IPS-11a (cell line): ENCODE data around the gene CTSW.
A peak's percentile ranks its signal among the peaks of the same experiment; 100 is the strongest.

Source experiments
- H3K4me3 ChIP-seq: one replicate; pipeline ENCODE4 v1.5.1; 2013; ENCODE audit warnings: low read depth, low read length, control low read depth

CTSW gene

DNA sequence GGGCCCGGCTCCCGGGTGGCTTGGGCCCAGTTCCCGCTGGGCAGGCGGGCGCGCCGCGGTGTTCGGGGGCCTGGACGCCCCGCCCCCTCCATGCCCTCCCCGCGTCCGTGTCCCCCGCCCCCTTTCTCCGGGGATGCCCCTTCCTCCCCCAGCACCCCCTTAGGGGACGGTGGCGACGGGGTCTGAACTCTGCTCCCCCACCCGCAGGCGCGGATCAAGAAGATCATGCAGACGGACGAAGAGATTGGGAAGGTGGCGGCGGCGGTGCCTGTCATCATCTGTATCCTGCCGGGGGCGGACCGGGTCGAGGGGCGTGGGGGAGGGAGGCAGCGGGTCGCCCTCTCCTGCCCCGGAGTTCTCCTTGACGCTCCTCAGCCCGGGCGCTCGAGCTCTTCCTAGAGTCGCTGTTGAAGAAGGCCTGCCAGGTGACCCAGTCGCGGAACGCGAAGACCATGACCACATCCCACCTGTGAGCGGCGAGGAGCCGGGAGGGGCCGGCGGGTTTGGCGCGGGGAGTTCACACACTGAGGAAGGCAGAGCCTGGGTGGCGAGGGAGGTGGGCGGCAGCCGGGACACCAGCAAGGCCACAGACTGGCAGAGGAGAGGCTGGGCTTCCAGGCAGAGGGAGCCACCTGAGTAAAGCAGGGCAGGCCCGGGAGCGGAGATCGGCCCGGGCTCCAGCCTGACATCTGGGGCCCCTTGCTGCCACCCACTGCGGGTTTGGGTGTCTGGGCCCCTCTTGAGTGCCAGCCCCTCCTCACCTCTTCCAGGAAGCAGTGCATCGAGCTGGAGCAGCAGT, 40.1 kb downstream of the CTSW start:
- peak overlapping the region; percentile 70 for H3K4me3 ChIP-seq

- peak overlapping the region; percentile 70 for H3K4me3 ChIP-seq
Observed at GRCh38 chr11:65920372-65920802, 40.8 kb downstream of the CTSW start.

GRCh38 chr11:65921033-65921555, 41.5 kb downstream of the CTSW start:
- no peak overlapping the region for H3K4me3 ChIP-seq

- no peak overlapping the region for H3K4me3 ChIP-seq
Observed at GRCh38 chr11:65921876-65922275, 42.2 kb downstream of the CTSW start.

DNA sequence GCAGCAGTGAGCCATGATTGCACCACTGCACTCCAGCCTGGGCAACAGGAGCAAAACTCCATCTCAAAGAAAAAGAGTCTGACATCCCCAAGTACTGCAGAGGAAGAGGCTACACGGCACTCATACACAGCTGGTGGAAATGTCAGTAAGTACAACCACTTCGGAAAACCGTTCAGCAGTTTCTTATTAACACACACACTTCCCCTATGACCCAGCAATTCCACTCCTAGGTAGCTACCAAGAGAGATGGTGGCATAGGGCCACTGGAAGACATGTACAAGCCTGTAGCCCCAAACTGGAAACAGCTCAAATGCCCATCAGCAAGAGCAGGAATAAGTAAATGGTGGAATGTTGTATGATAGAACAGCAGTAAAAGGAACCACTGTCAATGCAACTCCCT, 42.9 kb downstream of the CTSW start:
- H3K4me3 ChIP-seq = no peak overlapping the region

DNA sequence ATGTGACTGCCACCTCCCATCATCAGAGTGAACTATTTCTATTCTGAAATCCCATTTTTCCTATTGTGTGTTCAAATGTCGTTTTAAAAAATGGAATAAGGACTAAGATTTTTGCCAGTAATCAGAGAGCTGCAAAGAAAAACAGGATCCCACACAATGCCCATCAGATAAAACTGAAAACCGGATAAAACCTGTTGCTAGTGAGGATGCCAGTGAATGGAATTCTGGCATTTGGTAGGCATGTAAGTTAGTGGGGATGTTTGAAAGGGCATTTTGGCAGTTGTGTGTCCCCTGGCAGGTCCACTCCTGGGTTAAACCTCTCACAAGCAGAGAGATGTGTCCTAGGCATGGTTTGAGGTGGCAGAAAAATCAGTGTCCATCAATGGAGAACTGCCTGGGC, 45.8 kb downstream of the CTSW start:
- no peak overlapping the region for H3K4me3 ChIP-seq

DNA sequence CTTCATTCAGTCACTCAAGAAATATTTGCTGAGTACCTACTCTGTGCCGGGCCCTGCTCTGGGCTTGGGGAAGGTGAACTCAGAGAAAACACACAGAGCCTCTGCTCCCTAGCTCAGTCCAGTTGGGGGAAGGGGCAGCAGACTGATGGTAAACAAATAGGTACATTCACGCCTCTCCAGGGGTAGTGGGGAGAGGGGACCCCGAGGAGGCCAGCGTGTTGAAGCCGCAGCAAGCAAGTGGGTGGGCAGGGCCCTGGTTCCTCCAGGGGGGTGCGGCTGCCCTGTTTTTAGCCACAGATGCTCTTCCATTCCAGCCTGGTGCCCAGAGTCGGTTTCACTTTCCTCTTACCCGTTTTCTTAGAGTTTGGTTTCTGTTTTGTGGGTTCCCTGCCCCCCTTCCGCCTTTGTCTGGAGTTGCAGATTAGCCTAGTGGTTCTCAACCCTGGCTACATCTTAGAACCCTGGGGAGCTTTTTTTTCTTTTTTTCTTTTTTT, 48.3 kb downstream of the CTSW start:
- H3K4me3 ChIP-seq = no peak overlapping the region

DNA sequence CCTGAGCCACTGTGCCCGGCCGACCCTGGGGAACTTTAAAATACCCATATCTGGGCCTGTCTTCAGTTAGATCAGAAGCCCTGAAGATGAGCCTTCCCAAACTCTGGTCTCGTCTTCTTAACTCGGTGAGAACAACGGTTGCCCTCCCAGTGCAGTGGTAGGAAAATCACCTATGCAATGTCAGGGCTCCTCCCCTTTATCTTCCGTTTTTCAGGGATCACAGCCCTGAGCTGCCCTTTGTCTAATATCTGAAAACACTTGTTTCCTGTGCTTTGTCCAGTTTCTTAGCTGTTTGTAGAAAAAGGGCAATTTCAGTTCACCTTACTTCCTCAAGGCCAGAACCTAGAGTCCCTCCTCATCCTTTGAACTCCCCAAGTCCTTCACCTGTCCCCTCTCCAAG, 49.0 kb downstream of the CTSW start:
- no peak overlapping the region for H3K4me3 ChIP-seq

DNA sequence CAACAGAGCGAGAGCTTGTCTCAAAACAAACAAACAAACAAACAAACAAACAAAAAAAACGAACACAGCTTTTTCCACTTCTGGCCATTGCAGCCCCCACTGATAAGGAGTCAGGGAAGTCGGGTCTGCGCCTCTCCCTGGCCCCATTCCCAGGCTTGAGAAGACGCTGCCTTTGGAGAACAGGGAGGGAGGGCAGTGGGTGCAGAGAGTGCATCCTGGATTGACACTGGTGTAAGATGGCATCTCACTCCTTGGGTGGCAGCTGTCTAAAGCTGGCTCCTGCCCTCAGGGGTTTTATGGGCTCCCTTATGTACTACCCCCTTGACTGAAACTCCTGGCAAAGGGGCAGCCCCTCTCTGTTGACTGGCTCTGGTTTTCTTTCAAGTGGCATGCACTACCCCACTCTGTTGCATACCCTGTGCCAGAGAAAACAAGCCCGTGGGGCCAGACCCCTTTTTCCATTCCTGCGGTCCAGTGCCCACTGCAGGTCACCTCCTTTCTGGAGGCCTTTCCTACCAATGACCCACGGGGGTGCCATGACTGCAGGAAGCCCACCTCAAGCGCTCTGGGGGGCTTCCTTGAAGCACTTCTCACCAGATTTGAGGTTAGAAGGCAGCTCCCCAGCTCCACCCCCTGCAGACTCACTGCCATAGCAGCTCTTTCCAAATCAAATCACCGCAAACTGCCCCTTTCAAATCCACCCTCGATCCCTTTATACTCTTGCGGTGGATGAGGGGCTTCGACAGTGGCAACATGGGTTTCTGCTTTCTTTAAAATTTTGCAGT, 52.3 kb downstream of the CTSW start:
- no peak overlapping the region for H3K4me3 ChIP-seq

DNA sequence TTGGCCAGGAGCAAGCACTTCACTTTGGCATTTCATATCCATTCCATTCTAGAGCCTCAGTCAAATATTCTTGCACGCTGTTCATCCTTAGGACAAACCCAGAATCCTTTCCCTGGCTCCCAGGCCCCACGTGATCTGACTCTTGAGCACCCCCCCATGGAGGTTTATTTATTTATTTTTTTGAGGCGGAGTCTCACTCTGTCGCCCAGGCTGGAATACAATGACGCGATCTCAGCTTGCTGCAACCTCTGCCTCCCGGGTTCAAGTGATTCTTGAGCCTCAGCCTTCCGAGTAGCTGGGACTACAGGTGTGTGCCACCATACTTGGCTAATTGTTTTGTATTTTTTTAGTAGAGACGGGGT, 52.9 kb downstream of the CTSW start:
- no peak overlapping the region for H3K4me3 ChIP-seq
